Measurements from ENCODE around the gene FHDC1.

- TF ChIP-seq CTCF (IDR thresholded peaks at IDR 0.05): no peak
- TF ChIP-seq POLR2AphosphoS5 (IDR thresholded peaks at IDR 0.05): no peak
- TF ChIP-seq EP300 (IDR thresholded peaks at IDR 0.05): no peak
- TF ChIP-seq POLR2A (IDR thresholded peaks at IDR 0.05): no peak
These were observed 47.1 kb downstream of the FHDC1 start for GRCh38 chr4:152983221-152983620.
